ENCODE data around the gene HADHA. TPM values are rescaled to one million over a fixed set of nuclear protein-coding genes. Genes with fewer than 3 reads are reported as not detected.

The HADHA gene
- total RNA-seq, 1 experiment from 2014 or later, result 101 TPM

- no peaks in the 10 kb centered on the region for H3K4me1 ChIP-seq (ENCODE audit: control insufficient read depth in 1 of 2, insufficient read depth in 2 of 2, low read length in 2 of 2)
- POLR2A ChIA-PET, result no interaction called here
- H3K79me2 ChIP-seq (ENCODE audit: insufficient read depth, low read length), result no peaks in the 10 kb centered on the region
- intact Hi-C loops (cut with micrococcal nuclease), result no loop called here
- TF ChIP-seq ELF1 (IDR thresholded peaks at IDR 0.05; ENCODE audit: borderline replicate concordance, low read depth) (no peak), MAX (IDR thresholded peaks at IDR 0.05) (no peak), EZH2phosphoT487 (IDR thresholded peaks at IDR 0.05; ENCODE audit: borderline replicate concordance) (no peak), POLR2A (IDR thresholded peaks at IDR 0.05; ENCODE audit: borderline replicate concordance, extremely low read depth, insufficient read depth, insufficient read length) (no peak), ZFX (IDR thresholded peaks at IDR 0.05) (no peak), ZNF274 (IDR thresholded peaks at IDR 0.05; ENCODE audit: low read depth, low read length) (no peak), CTCF (IDR thresholded peaks at IDR 0.05 in 2 of 3, conservative IDR thresholded peaks at IDR 0.05 in 1 of 3; ENCODE audit: borderline replicate concordance in 1 of 3, insufficient read depth in 1 of 3, low read depth in 2 of 3, low read length in 2 of 3) (no peak), ATF3 (IDR thresholded peaks at IDR 0.05) (no peak), EZH2 (IDR thresholded peaks at IDR 0.05) (no peak), JUND (IDR thresholded peaks at IDR 0.05) (no peak), CEBPB (IDR thresholded peaks at IDR 0.05; ENCODE audit: low read depth) (no peak), SIN3A (IDR thresholded peaks at IDR 0.05; ENCODE audit: low read depth) (no peak), ZBTB33 (IDR thresholded peaks at IDR 0.05; ENCODE audit: extremely low read depth, insufficient replicate concordance, low read length) (no peak), REST (IDR thresholded peaks at IDR 0.05; ENCODE audit: low read depth) (no peak)
- H3K4me2 ChIP-seq (ENCODE audit: low read length), result no peak overlapping the region
- no peak for ATAC-seq
- H3K9me3 ChIP-seq (ENCODE audit: control insufficient read depth in 1 of 2, insufficient read depth in 1 of 2, low read depth in 1 of 2, low read length in 2 of 2), result no peaks in the 10 kb centered on the region
- H3K27ac ChIP-seq (ENCODE audit: low read depth, low read length), result no peak overlapping the region
- no TSS peak for BruUV-seq (replicated peaks)
- no peaks in the 10 kb centered on the region for H3K27me3 ChIP-seq (ENCODE audit: insufficient read depth, low read length)
- RAD21 ChIA-PET (ENCODE audit: low non-redundant PET in 1 of 2, low total read pairs in 2 of 2, uncharacterized antibody in 2 of 2, unreplicated experiment in 2 of 2), result no interaction called here
- H3K9ac ChIP-seq (ENCODE audit: low read length), result no peak overlapping the region
- H3K9me2 ChIP-seq (ENCODE audit: insufficient read depth), result no peaks in the 10 kb centered on the region
- no peaks in the 10 kb centered on the region for H4K20me1 ChIP-seq (ENCODE audit: insufficient read depth)
- H3K4me3 ChIP-seq (replicated peaks in 1 of 2; ENCODE audit: low read depth in 1 of 2, low read length in 2 of 2), result no peak overlapping the region
- no peaks in the 10 kb centered on the region for H3K36me3 ChIP-seq (ENCODE audit: control insufficient read depth in 1 of 2, insufficient read depth in 2 of 2, low read length in 2 of 2)
- no peak overlapping the region for H2AFZ ChIP-seq (ENCODE audit: low read depth, low read length, poor library complexity, severe bottlenecking)
- DNase-seq (ENCODE audit: low read depth, low spot score), result no peak
- CTCF ChIA-PET, result no interaction called here
Observed at GRCh38 chr2:26162963-26163362, 81.5 kb downstream of the HADHA start.

All from HCT116 (cell line).